Measurements from ENCODE around the gene NDUFB5.

GRCh38 chr3:179642871-179643270 lies 38.3 kb downstream of the NDUFB5 start:
- no peak for TF ChIP-seq CTCF (IDR thresholded peaks at IDR 0.05)
- no peak for TF ChIP-seq POLR2A (IDR thresholded peaks at IDR 0.05)
